ENCODE results near the gene SLC39A6. TPM values are rescaled to one million over a fixed set of nuclear protein-coding genes. Genes with fewer than 3 reads are reported as not detected.
"Not testable (repeated sequence)": the region's sequence is repeated elsewhere in the genome, so short reads cannot be mapped to it uniquely, and the experiment has no call there.

SLC39A6 gene
- total and polyA plus RNA-seq, 7 donors = 8.9 to 21.6 (median 14.9) TPM

- H3K4me1 ChIP-seq = no peaks in the 10 kb centered on the region
- H3K36me3 ChIP-seq (ENCODE audit: insufficient read depth in 1 of 2, low read depth in 1 of 2) = no peaks in the 10 kb centered on the region
- no peak overlapping the region for H3K4me3 ChIP-seq
- peaks cover 6% of the 10 kb centered on the region for H3K9me3 ChIP-seq
- H3K27ac ChIP-seq = no peak overlapping the region
- intact Hi-C loops (cut with DNase I) = no loop called here
- no peak for TF ChIP-seq CTCF (IDR thresholded peaks at IDR 0.05)
- H3K27me3 ChIP-seq (ENCODE audit: insufficient read depth in 3 of 3, low read length in 2 of 3) = peaks cover 0 to 4% (median 0%) of the 10 kb centered on the region in 3 donors
- DNase-seq (no peak), ATAC-seq (no peak)
- 91 to 94% (median 92%) methylated on average over 7 of the region's 7 CpGs for WGBS, 3 donors
These were observed 27.2 kb downstream of the SLC39A6 start for GRCh38 chr18:36101943-36102342.

- H3K9me3 ChIP-seq = peaks cover 6% of the 10 kb centered on the region
- no peaks in the 10 kb centered on the region for H3K36me3 ChIP-seq (ENCODE audit: insufficient read depth in 1 of 2, low read depth in 1 of 2)
- TF ChIP-seq CTCF (IDR thresholded peaks at IDR 0.05) = no peak
- ATAC-seq (no peak), DNase-seq (no peak)
- no peaks in the 10 kb centered on the region for H3K4me1 ChIP-seq
- no peak overlapping the region for H3K27ac ChIP-seq
- H3K27me3 ChIP-seq (ENCODE audit: insufficient read depth in 3 of 3, low read length in 2 of 3) = peaks cover 0 to 4% (median 0%) of the 10 kb centered on the region in 3 donors
- intact Hi-C loops (cut with DNase I) = loop anchor here (5.0 to 10.0 kb wide), 2 partner anchors 183 to 475 kb away; no protein-coding TSS in a partner anchor
- no peak overlapping the region for H3K4me3 ChIP-seq
These were observed 29.8 kb downstream of the SLC39A6 start for GRCh38 chr18:36099311-36099710.

GRCh38 chr18:36096955-36097354 is 32.2 kb downstream of the SLC39A6 start:
- Histone ChIP-seq H3K36me3 (ENCODE audit: insufficient read depth in 1 of 2, low read depth in 1 of 2) (no peaks in the 10 kb centered on the region), H3K4me1 (no peaks in the 10 kb centered on the region), H3K4me3 (no peak overlapping the region), H3K9me3 (no peaks in the 10 kb centered on the region), H3K27me3 (ENCODE audit: insufficient read depth in 3 of 3, low read length in 2 of 3) (peaks cover 0 to 4% (median 0%) of the 10 kb centered on the region in 3 donors), H3K27ac (no peak overlapping the region)
- intact Hi-C loops (cut with DNase I) = loop anchor here (2.0 to 10.0 kb wide), 3 partner anchors 185 to 478 kb away; no protein-coding TSS in a partner anchor
- no peak for TF ChIP-seq CTCF (IDR thresholded peaks at IDR 0.05)
- DNase-seq (no peak), ATAC-seq (no peak)

- Histone ChIP-seq H3K27me3 (ENCODE audit: insufficient read depth in 3 of 3, low read length in 2 of 3) (no peaks in the 10 kb centered on the region), H3K4me3 (no peak overlapping the region), H3K9me3 (no peaks in the 10 kb centered on the region), H3K4me1 (no peaks in the 10 kb centered on the region), H3K36me3 (ENCODE audit: insufficient read depth in 1 of 2, low read depth in 1 of 2) (no peaks in the 10 kb centered on the region), H3K27ac (no peak overlapping the region)
- DNase-seq (no peak), ATAC-seq (peak in 1 of 4 donors; percentile 68)
- TF ChIP-seq CTCF (IDR thresholded peaks at IDR 0.05) = peak; percentile 66
- 20 to 30% (median 24%) methylated on average over 1 of the region's 1 CpG for WGBS, 3 donors
- intact Hi-C loops (cut with DNase I) = loop anchor here (2.0 to 10.0 kb wide), 3 partner anchors 186 to 479 kb away; no protein-coding TSS in a partner anchor
These were observed 33.1 kb downstream of the SLC39A6 start for GRCh38 chr18:36095936-36096519.

GRCh38 chr18:36094431-36094830 is 34.7 kb downstream of the SLC39A6 start:
- ATAC-seq = no peak
- DNase-seq = no peak
- intact Hi-C loops (cut with DNase I) = loop anchor here in 1 of 2 donors (10.0 kb wide), 1 partner anchor 480 kb away; no protein-coding TSS in a partner anchor
- Histone ChIP-seq H3K27me3 (ENCODE audit: insufficient read depth in 3 of 3, low read length in 2 of 3) (no peaks in the 10 kb centered on the region), H3K9me3 (no peaks in the 10 kb centered on the region), H3K4me3 (no peak overlapping the region), H3K36me3 (ENCODE audit: insufficient read depth in 1 of 2, low read depth in 1 of 2) (no peaks in the 10 kb centered on the region), H3K27ac (no peak overlapping the region), H3K4me1 (no peaks in the 10 kb centered on the region)
- TF ChIP-seq CTCF (IDR thresholded peaks at IDR 0.05) = no peak
- WGBS, 3 donors = 57 to 66% (median 61%) methylated on average over 3 of the region's 3 CpGs

- H3K36me3 ChIP-seq (ENCODE audit: insufficient read depth in 1 of 2, low read depth in 1 of 2); H3K27ac ChIP-seq; ATAC-seq; H3K9me3 ChIP-seq; H3K4me1 ChIP-seq; H3K27me3 ChIP-seq (ENCODE audit: insufficient read depth in 3 of 3, low read length in 2 of 3); DNase-seq; H3K4me3 ChIP-seq: not testable (repeated sequence)
- intact Hi-C loops (cut with DNase I) = loop anchor here in 1 of 2 donors (10.0 kb wide), 1 partner anchor 483 kb away; no protein-coding TSS in a partner anchor
- 30 to 45% (median 32%) methylated on average over 5 of the region's 5 CpGs for WGBS, 3 donors
These were observed 37.0 kb downstream of the SLC39A6 start for GRCh38 chr18:36092116-36092515.

Measured in psoas muscle (tissue), 8 donors.